Liver (tissue), 9 donors: ENCODE data around the gene PSEN1. TPM values are rescaled to one million over a fixed set of nuclear protein-coding genes. Genes with fewer than 3 reads are reported as not detected.

Experiments used
- DNase-seq: peaks from one replicate; pipeline ENCODE4 v3.0.0-alpha.2; 2017; ENCODE audit warnings: low spot score
- H3K27ac ChIP-seq, 2 donors: one replicate each; pipeline ENCODE4 v1.7.0; 2013; ENCODE audit warnings: inconsistent platforms in 2 of 2, low read length in 2 of 2, control low read depth in 1 of 2, low read depth in 1 of 2, mild to moderate bottlenecking in 1 of 2
- H3K27me3 ChIP-seq, 4 donors: one replicate each; pipeline versions ENCODE4 v1.6.1 to v1.7.0; 2013; ENCODE audit warnings: low read length in 3 of 4, inconsistent platforms in 1 of 4, mild to moderate bottlenecking in 1 of 4, moderate library complexity in 1 of 4; ENCODE audit not compliant: control insufficient read depth in 4 of 4, insufficient read depth in 4 of 4
- H3K36me3 ChIP-seq, 4 donors: one replicate each; pipeline versions ENCODE4 v1.6.1 to v1.7.0; 2013; ENCODE audit warnings: low read length in 3 of 4, mild to moderate bottlenecking in 3 of 4, low read depth in 1 of 4, moderate library complexity in 1 of 4; ENCODE audit not compliant: control insufficient read depth in 4 of 4, insufficient read depth in 3 of 4
- H3K4me1 ChIP-seq, 4 donors: one replicate each; pipeline versions ENCODE4 v1.6.1 to v1.7.0; 2013; ENCODE audit warnings: low read length in 3 of 4, mild to moderate bottlenecking in 3 of 4, moderate library complexity in 1 of 4; ENCODE audit not compliant: control insufficient read depth in 4 of 4, insufficient read depth in 4 of 4
- H3K4me3 ChIP-seq, 3 donors: one replicate each; pipeline versions ENCODE4 v1.6.1 to v1.7.0; 2013; ENCODE audit warnings: low read length in 3 of 3, control low read depth in 1 of 3, low read depth in 1 of 3, mild to moderate bottlenecking in 1 of 3
- H3K9ac ChIP-seq, 2 donors: one replicate each; pipeline ENCODE4 v1.7.0; 2013; ENCODE audit warnings: low read length in 2 of 2, mild to moderate bottlenecking in 2 of 2, moderate library complexity in 2 of 2, control low read depth in 1 of 2, low read depth in 1 of 2
- H3K9me3 ChIP-seq, 4 donors: one replicate each; pipeline versions ENCODE4 v1.6.1 to v1.7.0; 2013; ENCODE audit warnings: low read length in 3 of 4; ENCODE audit not compliant: control insufficient read depth in 4 of 4
- EGR1 ChIP-seq, 2 donors: IDR thresholded peaks; 2 replicates each; pipeline ENCODE4 v1.6.1; 2016 to 2018; ENCODE audit warnings: antibody characterized with exemption in 2 of 2, low read depth in 2 of 2
- FOXA1 ChIP-seq: IDR thresholded peaks from 2 replicates; pipeline ENCODE4 v1.6.1; 2016; ENCODE audit warnings: antibody characterized with exemption
- FOXA2 ChIP-seq: IDR thresholded peaks from 2 replicates; pipeline ENCODE4 v1.6.1; 2016; ENCODE audit warnings: antibody characterized with exemption
- GABPA ChIP-seq, 2 donors: IDR thresholded peaks in 1 of 2; conservative IDR thresholded peaks in 1 of 2; 2 replicates each; pipeline ENCODE4 v1.6.1; 2016; ENCODE audit warnings: antibody characterized with exemption in 2 of 2, mild to moderate bottlenecking in 1 of 2, moderate library complexity in 1 of 2
- HNF4A ChIP-seq, 2 donors: conservative IDR thresholded peaks; 2 replicates each; pipeline ENCODE4 v1.6.1; 2016; ENCODE audit warnings: antibody characterized with exemption in 2 of 2, mild to moderate bottlenecking in 2 of 2
- HNF4G ChIP-seq: IDR thresholded peaks from 2 replicates; pipeline ENCODE4 v1.6.1; 2016; ENCODE audit warnings: antibody characterized with exemption
- JUND ChIP-seq, 2 donors: IDR thresholded peaks; 2 replicates each; pipeline ENCODE4 v1.6.1; 2016; ENCODE audit warnings: antibody characterized with exemption in 2 of 2
- NR2F2 ChIP-seq: IDR thresholded peaks from 2 replicates; pipeline ENCODE4 v1.6.1; 2016; ENCODE audit warnings: antibody characterized with exemption
- RAD21 ChIP-seq, 2 donors: IDR thresholded peaks; 2 replicates each; pipeline ENCODE4 v1.6.1; 2016; ENCODE audit warnings: antibody characterized with exemption in 2 of 2, mild to moderate bottlenecking in 2 of 2
- RXRA ChIP-seq, 2 donors: IDR thresholded peaks; 2 replicates each; pipeline ENCODE4 v1.6.1; 2017 to 2018; ENCODE audit warnings: antibody characterized with exemption in 2 of 2, mild to moderate bottlenecking in 1 of 2
- SP1 ChIP-seq: IDR thresholded peaks from 2 replicates; pipeline ENCODE4 v1.6.1; 2018; ENCODE audit warnings: antibody characterized with exemption, mild to moderate bottlenecking
- TAF1 ChIP-seq: conservative IDR thresholded peaks from 2 replicates; pipeline ENCODE4 v1.6.1; 2016; ENCODE audit warnings: antibody characterized with exemption, mild to moderate bottlenecking
- YY1 ChIP-seq: IDR thresholded peaks from 2 replicates; pipeline ENCODE4 v1.6.1; 2016; ENCODE audit warnings: antibody characterized with exemption, mild to moderate bottlenecking
- WGBS: extraction: QIAGEN DNeasy Blood & Tissue Kit; methylation state at CpG from one replicate; pipeline ENCODE4 v1.1.7; 2013; 5-methylcytosine and 5-hydroxymethylcytosine counted together
- polyA plus RNA-seq, 2 donors: library from polyadenylated mRNA; stranded (reverse) in 1 of 2; unstranded in 1 of 2; fragments of 200-250 nt in 1 of 2; fragments of >200 nt in 1 of 2; fragmentation: Nextera tagmentation in 1 of 2; extraction: Ambion mirVana in 1 of 2; gene quantifications; one replicate each; pipeline versions ENCODE4 v1.2.1 to v1.2.3, GENCODE V29; 2013 to 2015
- total RNA-seq, 2 donors: library from RNA; depleted of rRNA; stranded (reverse); fragments of >200 nt; gene quantifications; one replicate each; pipeline ENCODE4 v1.2.3, GENCODE V29; 2014
- TF ChIP-seq, protein P1 (sequence below): fragments of 150-350 bp; IDR thresholded peaks from 2 replicates; pipeline ENCODE4 v1.5.1; 2017; ENCODE audit warnings: improper control_type of control experiment, low read depth, low read length; ENCODE audit not compliant: missing input control
- TF ChIP-seq, protein P2 (sequence below): IDR thresholded peaks from 2 replicates; pipeline ENCODE4 v1.6.1; 2016; ENCODE audit warnings: antibody characterized with exemption
- TF ChIP-seq, protein P3 (sequence below): IDR thresholded peaks from 2 replicates; pipeline ENCODE4 v1.6.1; 2016; ENCODE audit warnings: antibody characterized with exemption
- TF ChIP-seq, protein P4 (sequence below): IDR thresholded peaks from 2 replicates; pipeline ENCODE4 v1.6.1; 2016; ENCODE audit warnings: antibody characterized with exemption, mild to moderate bottlenecking
- TF ChIP-seq, protein P5 (sequence below): IDR thresholded peaks from 2 replicates; pipeline ENCODE4 v1.6.1; 2016; ENCODE audit warnings: antibody characterized with exemption
- donor health status: healthy.
- donor health status: healthy.
- donor health status: healthy.
- donor health status: healthy.
- donor health status: healthy.

Gene PSEN1
- total and polyA plus RNA-seq, 4 donors, result 10.4 to 36.2 (median 19.9) TPM

DNA sequence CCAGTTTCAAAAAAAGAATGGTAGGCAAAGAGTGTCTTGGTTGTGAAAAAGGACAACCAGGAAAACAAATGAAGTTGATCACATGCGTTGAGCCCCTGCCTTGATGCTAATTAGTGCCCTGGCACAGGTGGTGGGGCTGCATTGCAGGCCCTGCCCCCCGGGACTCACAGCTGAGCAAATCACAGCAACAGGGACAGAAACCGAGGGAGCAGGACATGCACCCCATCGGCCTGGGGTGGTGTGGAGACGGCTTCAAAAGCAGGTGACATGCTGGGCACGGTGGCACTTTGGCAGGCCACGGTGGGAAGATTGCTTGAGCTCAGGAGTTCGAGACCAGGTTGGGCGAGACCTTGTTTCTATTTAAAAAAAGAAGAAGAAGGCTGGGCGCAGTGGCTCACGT is 99.8 kb downstream of the PSEN1 start:
- Histone ChIP-seq H3K9me3 (no peaks in the 10 kb centered on the region), H3K36me3 (no peaks in the 10 kb centered on the region), H3K4me3 (no peak overlapping the region), H3K9ac (no peak overlapping the region), H3K4me1 (peaks cover 5 to 34% (median 19%) of the 10 kb centered on the region in 4 donors), H3K27me3 (peaks cover 0 to 6% (median 2%) of the 10 kb centered on the region in 4 donors), H3K27ac (no peak overlapping the region)
- no peak for DNase-seq
- 80% methylated on average over 11 of the region's 11 CpGs for WGBS
- no peak for TF ChIP-seq NR2F2
- no peak for TF ChIP-seq JUND (IDR thresholded peaks at IDR 0.05)
- TF ChIP-seq EGR1 (IDR thresholded peaks at IDR 0.05; ENCODE audit: low read depth in 2 of 2), result no peak
- TF ChIP-seq HNF4G, result no peak
- TF ChIP-seq GABPA (IDR thresholded peaks at IDR 0.05 in 1 of 2, conservative IDR thresholded peaks at IDR 0.05 in 1 of 2), result no peak
- TF ChIP-seq YY1, result no peak
- TF ChIP-seq, protein P1, sequence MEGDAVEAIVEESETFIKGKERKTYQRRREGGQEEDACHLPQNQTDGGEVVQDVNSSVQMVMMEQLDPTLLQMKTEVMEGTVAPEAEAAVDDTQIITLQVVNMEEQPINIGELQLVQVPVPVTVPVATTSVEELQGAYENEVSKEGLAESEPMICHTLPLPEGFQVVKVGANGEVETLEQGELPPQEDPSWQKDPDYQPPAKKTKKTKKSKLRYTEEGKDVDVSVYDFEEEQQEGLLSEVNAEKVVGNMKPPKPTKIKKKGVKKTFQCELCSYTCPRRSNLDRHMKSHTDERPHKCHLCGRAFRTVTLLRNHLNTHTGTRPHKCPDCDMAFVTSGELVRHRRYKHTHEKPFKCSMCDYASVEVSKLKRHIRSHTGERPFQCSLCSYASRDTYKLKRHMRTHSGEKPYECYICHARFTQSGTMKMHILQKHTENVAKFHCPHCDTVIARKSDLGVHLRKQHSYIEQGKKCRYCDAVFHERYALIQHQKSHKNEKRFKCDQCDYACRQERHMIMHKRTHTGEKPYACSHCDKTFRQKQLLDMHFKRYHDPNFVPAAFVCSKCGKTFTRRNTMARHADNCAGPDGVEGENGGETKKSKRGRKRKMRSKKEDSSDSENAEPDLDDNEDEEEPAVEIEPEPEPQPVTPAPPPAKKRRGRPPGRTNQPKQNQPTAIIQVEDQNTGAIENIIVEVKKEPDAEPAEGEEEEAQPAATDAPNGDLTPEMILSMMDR, result no peak
- TF ChIP-seq, protein P2, sequence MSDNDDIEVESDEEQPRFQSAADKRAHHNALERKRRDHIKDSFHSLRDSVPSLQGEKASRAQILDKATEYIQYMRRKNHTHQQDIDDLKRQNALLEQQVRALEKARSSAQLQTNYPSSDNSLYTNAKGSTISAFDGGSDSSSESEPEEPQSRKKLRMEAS, result no peak
- TF ChIP-seq FOXA2, result no peak
- TF ChIP-seq, protein P3, sequence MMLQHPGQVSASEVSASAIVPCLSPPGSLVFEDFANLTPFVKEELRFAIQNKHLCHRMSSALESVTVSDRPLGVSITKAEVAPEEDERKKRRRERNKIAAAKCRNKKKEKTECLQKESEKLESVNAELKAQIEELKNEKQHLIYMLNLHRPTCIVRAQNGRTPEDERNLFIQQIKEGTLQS, result no peak
- TF ChIP-seq RAD21 (IDR thresholded peaks at IDR 0.05), result no peak
- no peak for TF ChIP-seq FOXA1
- TF ChIP-seq, protein P4, sequence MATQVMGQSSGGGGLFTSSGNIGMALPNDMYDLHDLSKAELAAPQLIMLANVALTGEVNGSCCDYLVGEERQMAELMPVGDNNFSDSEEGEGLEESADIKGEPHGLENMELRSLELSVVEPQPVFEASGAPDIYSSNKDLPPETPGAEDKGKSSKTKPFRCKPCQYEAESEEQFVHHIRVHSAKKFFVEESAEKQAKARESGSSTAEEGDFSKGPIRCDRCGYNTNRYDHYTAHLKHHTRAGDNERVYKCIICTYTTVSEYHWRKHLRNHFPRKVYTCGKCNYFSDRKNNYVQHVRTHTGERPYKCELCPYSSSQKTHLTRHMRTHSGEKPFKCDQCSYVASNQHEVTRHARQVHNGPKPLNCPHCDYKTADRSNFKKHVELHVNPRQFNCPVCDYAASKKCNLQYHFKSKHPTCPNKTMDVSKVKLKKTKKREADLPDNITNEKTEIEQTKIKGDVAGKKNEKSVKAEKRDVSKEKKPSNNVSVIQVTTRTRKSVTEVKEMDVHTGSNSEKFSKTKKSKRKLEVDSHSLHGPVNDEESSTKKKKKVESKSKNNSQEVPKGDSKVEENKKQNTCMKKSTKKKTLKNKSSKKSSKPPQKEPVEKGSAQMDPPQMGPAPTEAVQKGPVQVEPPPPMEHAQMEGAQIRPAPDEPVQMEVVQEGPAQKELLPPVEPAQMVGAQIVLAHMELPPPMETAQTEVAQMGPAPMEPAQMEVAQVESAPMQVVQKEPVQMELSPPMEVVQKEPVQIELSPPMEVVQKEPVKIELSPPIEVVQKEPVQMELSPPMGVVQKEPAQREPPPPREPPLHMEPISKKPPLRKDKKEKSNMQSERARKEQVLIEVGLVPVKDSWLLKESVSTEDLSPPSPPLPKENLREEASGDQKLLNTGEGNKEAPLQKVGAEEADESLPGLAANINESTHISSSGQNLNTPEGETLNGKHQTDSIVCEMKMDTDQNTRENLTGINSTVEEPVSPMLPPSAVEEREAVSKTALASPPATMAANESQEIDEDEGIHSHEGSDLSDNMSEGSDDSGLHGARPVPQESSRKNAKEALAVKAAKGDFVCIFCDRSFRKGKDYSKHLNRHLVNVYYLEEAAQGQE, result no peak
- TF ChIP-seq RXRA (IDR thresholded peaks at IDR 0.05), result no peak
- no peak for TF ChIP-seq HNF4A (conservative IDR thresholded peaks at IDR 0.05)
- TF ChIP-seq TAF1, result no peak
- TF ChIP-seq, protein P5, sequence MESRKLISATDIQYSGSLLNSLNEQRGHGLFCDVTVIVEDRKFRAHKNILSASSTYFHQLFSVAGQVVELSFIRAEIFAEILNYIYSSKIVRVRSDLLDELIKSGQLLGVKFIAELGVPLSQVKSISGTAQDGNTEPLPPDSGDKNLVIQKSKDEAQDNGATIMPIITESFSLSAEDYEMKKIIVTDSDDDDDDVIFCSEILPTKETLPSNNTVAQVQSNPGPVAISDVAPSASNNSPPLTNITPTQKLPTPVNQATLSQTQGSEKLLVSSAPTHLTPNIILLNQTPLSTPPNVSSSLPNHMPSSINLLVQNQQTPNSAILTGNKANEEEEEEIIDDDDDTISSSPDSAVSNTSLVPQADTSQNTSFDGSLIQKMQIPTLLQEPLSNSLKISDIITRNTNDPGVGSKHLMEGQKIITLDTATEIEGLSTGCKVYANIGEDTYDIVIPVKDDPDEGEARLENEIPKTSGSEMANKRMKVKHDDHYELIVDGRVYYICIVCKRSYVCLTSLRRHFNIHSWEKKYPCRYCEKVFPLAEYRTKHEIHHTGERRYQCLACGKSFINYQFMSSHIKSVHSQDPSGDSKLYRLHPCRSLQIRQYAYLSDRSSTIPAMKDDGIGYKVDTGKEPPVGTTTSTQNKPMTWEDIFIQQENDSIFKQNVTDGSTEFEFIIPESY, result no peak
- no peak for TF ChIP-seq SP1
